Measurements from ENCODE around the gene MSTN. TPM values are rescaled to one million over a fixed set of nuclear protein-coding genes. Genes with fewer than 3 reads are reported as not detected.

Gene MSTN
- total RNA-seq, 3 donors from 2014 or later, result not detected

GRCh38 chr2:190084704-190085103 is 22.2 kb upstream of the MSTN start:
- no peaks in the 10 kb centered on the region for H3K4me1 Mint-ChIP-seq (ENCODE audit: low read depth)
- H3K27me3 Mint-ChIP-seq (ENCODE audit: low read depth), result peaks cover 6% of the 10 kb centered on the region

GRCh38 chr2:190082118-190082517 is 19.6 kb upstream of the MSTN start:
- Mint-ChIP-seq H3K27me3 (ENCODE audit: low read depth) (peaks cover 10% of the 10 kb centered on the region), H3K36me3 (ENCODE audit: insufficient read depth) (no peaks in the 10 kb centered on the region), H3K4me3 (no peak overlapping the region), H3K9me3 (no peaks in the 10 kb centered on the region), H3K4me1 (ENCODE audit: low read depth) (no peaks in the 10 kb centered on the region)
- no peak for ATAC-seq
- DNase-seq, result no peak

More at GRCh38 chr2:190084704-190085103, 22.2 kb upstream of the MSTN start:
- DNase-seq (no peak), ATAC-seq (no peak)
- Mint-ChIP-seq H3K4me3 (no peak overlapping the region), H3K36me3 (ENCODE audit: insufficient read depth) (no peaks in the 10 kb centered on the region), H3K9me3 (no peaks in the 10 kb centered on the region)

GRCh38 chr2:190080527-190081049 is 18.1 kb upstream of the MSTN start:
- no peaks in the 10 kb centered on the region for H3K36me3 Mint-ChIP-seq (ENCODE audit: insufficient read depth)
- DNase-seq (no peak), ATAC-seq (no peak)
- H3K9me3 Mint-ChIP-seq, result peaks cover 6% of the 10 kb centered on the region
- no peak overlapping the region for H3K4me3 Mint-ChIP-seq
- no peaks in the 10 kb centered on the region for H3K4me1 Mint-ChIP-seq (ENCODE audit: low read depth)
- H3K27me3 Mint-ChIP-seq (ENCODE audit: low read depth), result peaks cover 10% of the 10 kb centered on the region

- Mint-ChIP-seq H3K27me3 (ENCODE audit: low read depth) (peaks cover 10% of the 10 kb centered on the region), H3K9me3 (peaks cover 11% of the 10 kb centered on the region), H3K4me1 (ENCODE audit: low read depth) (no peaks in the 10 kb centered on the region), H3K36me3 (ENCODE audit: insufficient read depth) (no peaks in the 10 kb centered on the region), H3K4me3 (no peak overlapping the region)
- ATAC-seq (no peak), DNase-seq (no peak)
Measured at GRCh38 chr2:190079160-190079559, 16.6 kb upstream of the MSTN start.

- no peak overlapping the region for H3K4me3 Mint-ChIP-seq
- no peaks in the 10 kb centered on the region for H3K36me3 Mint-ChIP-seq (ENCODE audit: insufficient read depth)
- H3K9me3 Mint-ChIP-seq, result peaks cover 11% of the 10 kb centered on the region
- ATAC-seq (no peak), DNase-seq (no peak)
- H3K27me3 Mint-ChIP-seq (ENCODE audit: low read depth), result peaks cover 4% of the 10 kb centered on the region
- H3K4me1 Mint-ChIP-seq (ENCODE audit: low read depth), result no peaks in the 10 kb centered on the region
Measured at GRCh38 chr2:190075623-190076022, 13.1 kb upstream of the MSTN start.

GRCh38 chr2:190069936-190070696 is 7.6 kb upstream of the MSTN start:
- no peaks in the 10 kb centered on the region for H3K36me3 Mint-ChIP-seq (ENCODE audit: insufficient read depth)
- H3K4me3 Mint-ChIP-seq, result no peak overlapping the region
- H3K9me3 Mint-ChIP-seq, result no peaks in the 10 kb centered on the region
- ATAC-seq (no peak), DNase-seq (no peak)
- H3K4me1 Mint-ChIP-seq (ENCODE audit: low read depth), result no peaks in the 10 kb centered on the region
- no peaks in the 10 kb centered on the region for H3K27me3 Mint-ChIP-seq (ENCODE audit: low read depth)

- DNase-seq (no peak), ATAC-seq (no peak)
- Mint-ChIP-seq H3K4me3 (no peak overlapping the region), H3K4me1 (ENCODE audit: low read depth) (no peaks in the 10 kb centered on the region), H3K36me3 (ENCODE audit: insufficient read depth) (no peaks in the 10 kb centered on the region), H3K9me3 (no peaks in the 10 kb centered on the region), H3K27me3 (ENCODE audit: low read depth) (no peaks in the 10 kb centered on the region)
Measured at GRCh38 chr2:190068764-190069163, 6.2 kb upstream of the MSTN start.

GRCh38 chr2:190065839-190066238 is 3.3 kb upstream of the MSTN start:
- Mint-ChIP-seq H3K4me3 (no peak overlapping the region), H3K9me3 (no peaks in the 10 kb centered on the region), H3K27me3 (ENCODE audit: low read depth) (no peaks in the 10 kb centered on the region), H3K4me1 (ENCODE audit: low read depth) (no peaks in the 10 kb centered on the region), H3K36me3 (ENCODE audit: insufficient read depth) (no peaks in the 10 kb centered on the region)
- no peak for ATAC-seq
- no peak for DNase-seq

- H3K9me3 Mint-ChIP-seq, result no peaks in the 10 kb centered on the region
- no peaks in the 10 kb centered on the region for H3K27me3 Mint-ChIP-seq (ENCODE audit: low read depth)
- no peaks in the 10 kb centered on the region for H3K4me1 Mint-ChIP-seq (ENCODE audit: low read depth)
- DNase-seq (no peak), ATAC-seq (no peak)
- no peak overlapping the region for H3K4me3 Mint-ChIP-seq
- H3K36me3 Mint-ChIP-seq (ENCODE audit: insufficient read depth), result no peaks in the 10 kb centered on the region
Measured at GRCh38 chr2:190063624-190064023, 1.1 kb upstream of the MSTN start.

GRCh38 chr2:190062053-190062452 is 476 bp downstream of the MSTN start:
- Mint-ChIP-seq H3K4me3 (no peak overlapping the region), H3K4me1 (ENCODE audit: low read depth) (no peaks in the 10 kb centered on the region), H3K9me3 (no peaks in the 10 kb centered on the region), H3K36me3 (ENCODE audit: insufficient read depth) (no peaks in the 10 kb centered on the region), H3K27me3 (ENCODE audit: low read depth) (no peaks in the 10 kb centered on the region)
- ATAC-seq, result no peak
- no peak for DNase-seq

- Mint-ChIP-seq H3K9me3 (no peaks in the 10 kb centered on the region), H3K36me3 (ENCODE audit: insufficient read depth) (no peaks in the 10 kb centered on the region), H3K4me3 (no peak overlapping the region), H3K4me1 (ENCODE audit: low read depth) (no peaks in the 10 kb centered on the region), H3K27me3 (ENCODE audit: low read depth) (no peaks in the 10 kb centered on the region)
- DNase-seq, result no peak
- ATAC-seq, result no peak
Measured at GRCh38 chr2:190060626-190061025, 1.9 kb downstream of the MSTN start.

- ATAC-seq, result no peak
- H3K27me3 Mint-ChIP-seq (ENCODE audit: low read depth), result no peaks in the 10 kb centered on the region
- H3K9me3 Mint-ChIP-seq, result no peaks in the 10 kb centered on the region
- no peaks in the 10 kb centered on the region for H3K4me1 Mint-ChIP-seq (ENCODE audit: low read depth)
- no peaks in the 10 kb centered on the region for H3K36me3 Mint-ChIP-seq (ENCODE audit: insufficient read depth)
- DNase-seq, result no peak
- no peak overlapping the region for H3K4me3 Mint-ChIP-seq
Measured at GRCh38 chr2:190060019-190060418, 2.5 kb downstream of the MSTN start.

GRCh38 chr2:190053426-190053825 is 9.1 kb downstream of the MSTN start:
- Mint-ChIP-seq H3K36me3 (ENCODE audit: insufficient read depth) (no peaks in the 10 kb centered on the region), H3K4me3 (no peak overlapping the region), H3K9me3 (no peaks in the 10 kb centered on the region), H3K4me1 (ENCODE audit: low read depth) (no peaks in the 10 kb centered on the region), H3K27me3 (ENCODE audit: low read depth) (no peaks in the 10 kb centered on the region)
- DNase-seq (no peak), ATAC-seq (no peak)

- Mint-ChIP-seq H3K27me3 (ENCODE audit: low read depth) (peaks cover 4% of the 10 kb centered on the region), H3K4me3 (no peak overlapping the region), H3K9me3 (no peaks in the 10 kb centered on the region), H3K36me3 (ENCODE audit: insufficient read depth) (no peaks in the 10 kb centered on the region), H3K4me1 (ENCODE audit: low read depth) (no peaks in the 10 kb centered on the region)
- DNase-seq, result no peak
- no peak for ATAC-seq
Measured at GRCh38 chr2:190052307-190052706, 10.2 kb downstream of the MSTN start.

- Mint-ChIP-seq H3K36me3 (ENCODE audit: insufficient read depth) (no peaks in the 10 kb centered on the region), H3K27me3 (ENCODE audit: low read depth) (peaks cover 9% of the 10 kb centered on the region), H3K9me3 (no peaks in the 10 kb centered on the region), H3K4me1 (ENCODE audit: low read depth) (no peaks in the 10 kb centered on the region), H3K4me3 (no peak overlapping the region)
- no peak for DNase-seq
- ATAC-seq, result no peak
Measured at GRCh38 chr2:190051223-190051622, 11.3 kb downstream of the MSTN start.
